22Rv1 (cell line): Measurements from ENCODE around the gene BEGAIN.

Experiments
- CTCF ChIP-seq: fragments of 450-650 bp; IDR thresholded peaks from 2 replicates; pipeline ENCODE4 v1.5.1; 2017; ENCODE audit warnings: mild to moderate bottlenecking
- ZFX ChIP-seq: fragments of 450-650 bp; IDR thresholded peaks from 2 replicates; pipeline ENCODE4 v1.6.1; 2017; ENCODE audit warnings: antibody characterized with exemption, borderline replicate concordance

DNA sequence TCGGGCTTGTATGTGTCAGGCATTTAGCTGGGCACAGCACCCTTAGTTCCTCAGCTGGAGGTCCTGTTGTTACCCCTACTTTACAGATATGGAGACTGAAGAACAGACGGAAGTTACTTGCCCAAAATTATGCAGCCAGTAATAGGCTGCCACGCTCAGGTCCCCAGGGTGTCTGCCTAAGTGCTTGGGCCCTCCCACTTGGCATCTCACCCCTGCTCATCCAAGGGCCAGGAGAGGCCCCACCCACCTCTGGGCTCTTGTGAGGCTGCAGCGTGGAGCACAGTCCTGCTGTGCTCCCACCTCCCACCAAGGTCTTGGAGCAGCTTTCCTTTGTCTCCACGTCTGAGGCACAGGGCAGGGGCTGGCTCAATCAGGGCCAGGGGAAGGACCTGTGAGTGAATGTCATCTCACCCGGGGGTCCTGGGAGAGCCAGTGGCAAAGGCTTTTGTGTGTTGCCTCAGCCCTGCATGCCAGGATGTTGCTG is 64.6 kb downstream of the BEGAIN start:
- no peak for TF ChIP-seq CTCF
- TF ChIP-seq ZFX, result no peak
